ENCODE data around the gene R3HDM2. TPM values are rescaled to one million over a fixed set of nuclear protein-coding genes. Genes with fewer than 3 reads are reported as not detected.

R3HDM2 gene
- total RNA-seq, 1 experiment from 2014 or later: 64.8 TPM

- Mint-ChIP-seq H3K27me3 (ENCODE audit: insufficient read depth, unreplicated experiment) (no peaks in the 10 kb centered on the region), H3K27ac (ENCODE audit: low read depth, unreplicated experiment) (no peak overlapping the region), H3K36me3 (ENCODE audit: insufficient read depth, unreplicated experiment) (peaks cover 79% of the 10 kb centered on the region), H3K4me3 (ENCODE audit: unreplicated experiment) (no peak overlapping the region), H3K9me3 (ENCODE audit: unreplicated experiment) (no peaks in the 10 kb centered on the region), H3K4me1 (ENCODE audit: insufficient read depth, unreplicated experiment) (no peaks in the 10 kb centered on the region)
- CTCF ChIA-PET: interaction anchor here (13.7 kb wide), 1 partner anchor 188 kb away, joined by 139 read pairs; the partner anchor contains the start of gene INHBE
- POLR2A ChIA-PET: interaction anchor here (0.6 kb wide), 1 partner anchor 196 kb away, joined by 4 read pairs; no protein-coding TSS in a partner anchor
- TF ChIP-seq, protein P1, sequence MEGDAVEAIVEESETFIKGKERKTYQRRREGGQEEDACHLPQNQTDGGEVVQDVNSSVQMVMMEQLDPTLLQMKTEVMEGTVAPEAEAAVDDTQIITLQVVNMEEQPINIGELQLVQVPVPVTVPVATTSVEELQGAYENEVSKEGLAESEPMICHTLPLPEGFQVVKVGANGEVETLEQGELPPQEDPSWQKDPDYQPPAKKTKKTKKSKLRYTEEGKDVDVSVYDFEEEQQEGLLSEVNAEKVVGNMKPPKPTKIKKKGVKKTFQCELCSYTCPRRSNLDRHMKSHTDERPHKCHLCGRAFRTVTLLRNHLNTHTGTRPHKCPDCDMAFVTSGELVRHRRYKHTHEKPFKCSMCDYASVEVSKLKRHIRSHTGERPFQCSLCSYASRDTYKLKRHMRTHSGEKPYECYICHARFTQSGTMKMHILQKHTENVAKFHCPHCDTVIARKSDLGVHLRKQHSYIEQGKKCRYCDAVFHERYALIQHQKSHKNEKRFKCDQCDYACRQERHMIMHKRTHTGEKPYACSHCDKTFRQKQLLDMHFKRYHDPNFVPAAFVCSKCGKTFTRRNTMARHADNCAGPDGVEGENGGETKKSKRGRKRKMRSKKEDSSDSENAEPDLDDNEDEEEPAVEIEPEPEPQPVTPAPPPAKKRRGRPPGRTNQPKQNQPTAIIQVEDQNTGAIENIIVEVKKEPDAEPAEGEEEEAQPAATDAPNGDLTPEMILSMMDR (IDR thresholded peaks at IDR 0.05; ENCODE audit: unreplicated experiment): no peak
- intact Hi-C loops (cut with micrococcal nuclease): no loop called here
- DNase-seq (ENCODE audit: unreplicated experiment): no peak
- no TSS peak for BruUV-seq (replicated peaks)
Observed at GRCh38 chr12:57266681-57267080, 164.2 kb downstream of the R3HDM2 start.

GRCh38 chr12:57263096-57263495 lies 167.7 kb downstream of the R3HDM2 start:
- CTCF ChIA-PET: interaction anchor here (0.5 to 13.7 kb wide), 13 partner anchors 10 to 299 kb away, joined by 3 to 139 read pairs (median 4); partner anchors contain the start of genes INHBE, SHMT2 and STAC3

GRCh38 chr12:57262126-57262822 lies 168.6 kb downstream of the R3HDM2 start:
- no peak for DNase-seq (ENCODE audit: unreplicated experiment)
- no TSS peak for BruUV-seq (replicated peaks)
- TF ChIP-seq, protein P1 (IDR thresholded peaks at IDR 0.05; ENCODE audit: unreplicated experiment): no peak
- Mint-ChIP-seq H3K27me3 (ENCODE audit: insufficient read depth, unreplicated experiment) (no peaks in the 10 kb centered on the region), H3K36me3 (ENCODE audit: insufficient read depth, unreplicated experiment) (peaks cover 61% of the 10 kb centered on the region), H3K4me1 (ENCODE audit: insufficient read depth, unreplicated experiment) (no peaks in the 10 kb centered on the region), H3K9me3 (ENCODE audit: unreplicated experiment) (no peaks in the 10 kb centered on the region), H3K27ac (ENCODE audit: low read depth, unreplicated experiment) (no peak overlapping the region), H3K4me3 (ENCODE audit: unreplicated experiment) (no peak overlapping the region)
- POLR2A ChIA-PET: no interaction called here
- CTCF ChIA-PET: interaction anchor here (0.7 to 13.7 kb wide), 9 partner anchors 11 to 192 kb away, joined by 3 to 139 read pairs (median 5); partner anchors contain the start of genes INHBE and STAC3
- intact Hi-C loops (cut with micrococcal nuclease): loop anchor here (5.0 kb wide), 1 partner anchor 45 kb away; no protein-coding TSS in a partner anchor

More at GRCh38 chr12:57263096-57263495, 167.7 kb downstream of the R3HDM2 start:
- POLR2A ChIA-PET: no interaction called here
- H3K4me3 Mint-ChIP-seq (ENCODE audit: unreplicated experiment): no peak overlapping the region
- intact Hi-C loops (cut with micrococcal nuclease): loop anchor here (1.0 to 5.0 kb wide), 2 partner anchors 44 to 190 kb away; no protein-coding TSS in a partner anchor
- no peaks in the 10 kb centered on the region for H3K9me3 Mint-ChIP-seq (ENCODE audit: unreplicated experiment)
- TF ChIP-seq, protein P1 (IDR thresholded peaks at IDR 0.05; ENCODE audit: unreplicated experiment): no peak
- no peaks in the 10 kb centered on the region for H3K4me1 Mint-ChIP-seq (ENCODE audit: insufficient read depth, unreplicated experiment)
- DNase-seq (ENCODE audit: unreplicated experiment): no peak
- H3K36me3 Mint-ChIP-seq (ENCODE audit: insufficient read depth, unreplicated experiment): peaks cover 62% of the 10 kb centered on the region
- no peaks in the 10 kb centered on the region for H3K27me3 Mint-ChIP-seq (ENCODE audit: insufficient read depth, unreplicated experiment)
- BruUV-seq (replicated peaks): no TSS peak
- no peak overlapping the region for H3K27ac Mint-ChIP-seq (ENCODE audit: low read depth, unreplicated experiment)

DNA sequence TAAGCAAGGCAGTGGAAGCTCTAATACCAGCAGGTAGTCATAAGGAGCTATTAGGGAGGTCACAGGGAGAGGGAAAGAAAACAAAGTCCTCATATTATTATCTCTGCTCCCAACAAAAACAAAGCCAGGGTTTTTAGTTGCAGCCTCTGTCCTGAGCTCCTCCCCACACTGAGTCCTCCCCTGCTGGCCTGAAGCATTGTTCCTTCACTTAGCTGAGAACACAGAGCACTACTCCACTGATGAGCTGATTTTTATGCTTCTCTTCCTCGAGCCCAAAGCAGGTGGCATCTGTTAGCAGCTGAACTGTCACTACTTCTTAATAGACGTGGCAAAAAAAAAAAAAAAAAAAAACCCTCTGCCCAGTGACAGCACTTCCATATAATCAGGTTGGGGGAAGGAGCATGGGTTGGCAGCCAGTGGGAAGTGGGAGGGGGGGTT lies 169.4 kb downstream of the R3HDM2 start:
- TF ChIP-seq, protein P1 (IDR thresholded peaks at IDR 0.05; ENCODE audit: unreplicated experiment): no peak
- H3K36me3 Mint-ChIP-seq (ENCODE audit: insufficient read depth, unreplicated experiment): peaks cover 57% of the 10 kb centered on the region
- ChIA-PET CTCF (interaction anchor here (0.8 to 13.7 kb wide), 9 partner anchors 8 to 201 kb away, joined by 3 to 139 read pairs (median 5); partner anchors contain the start of gene INHBE), POLR2A (no interaction called here)
- H3K4me3 Mint-ChIP-seq (ENCODE audit: unreplicated experiment): no peak overlapping the region
- no peak for DNase-seq (ENCODE audit: unreplicated experiment)
- intact Hi-C loops (cut with micrococcal nuclease): loop anchor here (5.0 kb wide), 1 partner anchor 46 kb away; no protein-coding TSS in a partner anchor
- H3K9me3 Mint-ChIP-seq (ENCODE audit: unreplicated experiment): no peaks in the 10 kb centered on the region
- H3K27ac Mint-ChIP-seq (ENCODE audit: low read depth, unreplicated experiment): no peak overlapping the region
- no peaks in the 10 kb centered on the region for H3K27me3 Mint-ChIP-seq (ENCODE audit: insufficient read depth, unreplicated experiment)
- no peaks in the 10 kb centered on the region for H3K4me1 Mint-ChIP-seq (ENCODE audit: insufficient read depth, unreplicated experiment)
- BruUV-seq (replicated peaks): no TSS peak
